ENCODE results near the gene TXNDC15. TPM values are rescaled to one million over a fixed set of nuclear protein-coding genes. Genes with fewer than 3 reads are reported as not detected.

Gene TXNDC15
- total RNA-seq = 129 and 131 TPM in 2 replicates

DNA sequence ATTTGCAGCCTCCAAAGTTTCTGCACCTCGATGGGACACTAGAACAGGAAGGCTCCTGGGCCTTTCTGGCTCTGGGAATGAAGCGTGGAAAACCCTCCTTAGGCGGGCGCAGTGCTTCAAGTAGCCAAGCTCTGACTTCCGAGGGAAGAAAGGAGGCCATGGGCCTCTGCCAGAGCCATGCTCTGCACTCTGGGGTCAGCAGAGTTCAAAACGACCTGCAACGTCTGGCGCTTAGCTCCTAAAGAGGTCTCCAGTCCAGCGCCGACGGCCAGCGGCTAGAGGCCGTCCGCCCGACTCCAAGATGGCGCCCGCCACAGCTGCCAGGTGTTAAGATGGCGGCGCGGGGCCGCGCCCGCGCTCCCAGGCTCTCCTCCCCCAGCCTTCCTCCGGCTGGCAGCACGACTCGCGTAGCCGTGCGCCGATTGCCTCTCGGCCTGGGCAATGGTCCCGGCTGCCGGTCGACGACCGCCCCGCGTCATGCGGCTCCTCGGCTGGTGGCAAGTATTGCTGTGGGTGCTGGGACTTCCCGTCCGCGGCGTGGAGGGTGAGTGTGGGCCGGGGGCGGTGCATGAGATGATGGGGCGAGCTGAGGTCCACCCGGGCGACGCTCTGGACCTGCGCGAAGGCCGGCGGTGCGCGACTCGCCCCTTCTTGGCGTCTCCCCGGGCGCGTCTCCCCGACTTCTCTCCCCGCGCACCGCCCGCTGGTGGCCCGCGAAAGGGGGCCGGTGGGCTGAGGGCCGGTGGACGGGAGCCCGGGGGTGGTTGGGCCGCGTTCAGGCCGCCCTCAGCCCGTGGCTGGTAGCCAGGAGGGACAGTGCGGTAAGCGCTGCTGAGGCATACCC is at the start of gene TXNDC15:
Gene TXNDC15 (plus strand): TSS at position 385 of the 844 bp plus-strand sequence. CDS start 57 bp downstream, at position 442.

GRCh38 chr5:134845852-134846640 is 28.1 kb upstream of the TXNDC15 start, which contains the start of gene C5orf24:
Gene C5orf24 (plus strand): TSS chr5:134845968. CDS start chr5:134854901, 8,933 bp downstream.

GRCh38 chr5:134904610-134905245 is 30.6 kb downstream of the TXNDC15 start, which contains the start of gene PCBD2:
Gene PCBD2 (plus strand): TSS chr5:134905131. CDS start chr5:134905140, 9 bp downstream.

Small RNA genes within 50 kb of the gene (small RNA-seq; reads per million reads assigned to genes)
- not detected for gene MIR4461
- gene MTND3P25 = not detected
- gene MTND4LP30 = not detected

Other genes with a start within 250 kb of the TXNDC15 start
- gene SAR1B, start 241.5 kb upstream of the TXNDC15 start, total RNA-seq = 87.9 and 103 TPM in 2 replicates
- 38.5 and 42.2 TPM in 2 replicates for gene SEC24A, start 225.6 kb upstream of the TXNDC15 start, total RNA-seq
- gene CAMLG, start 135.8 kb upstream of the TXNDC15 start, total RNA-seq = 50.5 and 52.9 TPM in 2 replicates
- gene DDX46, start 115.6 kb upstream of the TXNDC15 start, total RNA-seq = 29.4 and 32.0 TPM in 2 replicates
- 53.9 and 62.1 TPM in 2 replicates for gene C5orf24, start 28.4 kb upstream of the TXNDC15 start, total RNA-seq
- 7.7 and 9.0 TPM in 2 replicates for gene PCBD2, start 30.8 kb downstream of the TXNDC15 start, total RNA-seq
- 0.13 and 0.32 TPM in 2 replicates for gene CATSPER3, start 93.5 kb downstream of the TXNDC15 start, total RNA-seq
- 162 and 175 TPM in 2 replicates for gene PITX1, start 159.9 kb downstream of the TXNDC15 start, total RNA-seq

All from articular chondrocyte of knee joint (primary cell).